ENCODE data around the gene DUOX1. TPM values are rescaled to one million over a fixed set of nuclear protein-coding genes. Genes with fewer than 3 reads are reported as not detected.
"Not testable (repeated sequence)": the region's sequence is repeated elsewhere in the genome, so short reads cannot be mapped to it uniquely, and the experiment has no call there.

Gene DUOX1
- total RNA-seq, 2 experiments from 2014 or later, result 0.17 TPM

DNA sequence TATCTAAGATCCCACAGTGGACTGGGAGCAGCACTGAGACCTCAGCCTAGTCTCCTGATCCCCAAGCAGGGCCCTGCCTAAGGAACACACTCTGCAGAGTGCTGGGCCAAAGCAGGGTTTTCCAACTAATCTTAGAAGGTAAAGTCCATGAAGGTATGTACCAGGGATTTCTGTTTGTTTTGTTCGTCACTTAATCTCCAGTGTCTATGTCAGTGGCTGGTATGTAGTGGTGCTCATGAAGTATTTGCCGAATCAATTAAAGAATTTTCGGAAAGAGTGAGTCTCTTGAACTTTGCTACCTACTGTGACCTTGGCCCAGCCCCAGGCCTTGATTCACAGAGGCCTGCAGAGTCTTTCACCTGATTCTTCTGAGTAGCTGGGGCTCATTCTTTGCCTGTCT lies 1.7 kb downstream of the DUOX1 start:
- H3K4me3 Mint-ChIP-seq, result no peak overlapping the region
- no peak overlapping the region for H3K27ac Mint-ChIP-seq
- peaks cover 45% of the 10 kb centered on the region for H3K27me3 Mint-ChIP-seq (ENCODE audit: low read depth)
- intact Hi-C loops (cut with micrococcal nuclease), result no loop called here
- H3K9me3 Mint-ChIP-seq, result no peaks in the 10 kb centered on the region
- DNase-seq, result no peak
- no peaks in the 10 kb centered on the region for H3K36me3 Mint-ChIP-seq (ENCODE audit: low read depth)
- H3K4me1 Mint-ChIP-seq (ENCODE audit: low read depth), result peaks cover 14% of the 10 kb centered on the region
- CTCF ChIA-PET, result interaction anchor here (1.8 to 4.7 kb wide), 3 partner anchors 13 to 32 kb away, joined by 4 to 29 read pairs (median 6); partner anchors contain the start of genes DUOX2 and DUOXA2

DNA sequence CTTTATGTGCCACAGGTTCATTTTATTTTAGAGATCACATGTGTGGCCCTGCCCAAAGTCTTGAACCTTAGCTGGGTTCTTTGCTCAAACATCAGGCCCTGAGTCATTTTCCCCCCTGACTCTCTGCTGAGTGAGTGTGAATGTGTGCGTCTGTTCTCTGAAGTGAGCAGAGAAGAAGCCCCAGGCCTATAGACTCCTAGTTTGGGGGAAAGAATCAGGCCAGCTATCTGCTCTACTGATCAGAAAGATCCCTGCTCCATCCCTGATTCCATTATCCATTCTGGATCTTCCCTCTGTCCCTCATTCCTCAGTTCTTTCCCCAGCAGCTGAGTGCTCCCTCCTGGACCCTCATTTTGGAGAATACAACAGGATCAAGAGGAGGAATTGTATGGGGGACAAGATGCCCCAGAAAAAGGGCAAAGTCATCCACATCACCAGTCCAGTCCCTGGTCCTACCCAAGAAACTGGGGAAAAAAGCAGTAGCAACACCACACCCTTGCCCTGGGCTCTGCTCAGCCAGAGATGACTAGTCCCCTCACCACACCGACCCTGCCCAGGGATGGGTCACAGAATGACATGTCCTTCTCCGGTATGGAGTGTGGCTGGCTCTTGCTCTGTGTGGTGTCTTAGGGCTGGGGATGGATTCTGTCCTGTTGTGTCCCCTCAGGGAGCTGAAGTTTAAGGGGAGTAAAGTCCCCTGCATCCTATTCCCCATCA lies 3.2 kb downstream of the DUOX1 start:
- Mint-ChIP-seq H3K27ac (no peak overlapping the region), H3K4me3 (no peak overlapping the region), H3K4me1 (ENCODE audit: low read depth) (peaks cover 14% of the 10 kb centered on the region), H3K36me3 (ENCODE audit: low read depth) (no peaks in the 10 kb centered on the region), H3K9me3 (no peaks in the 10 kb centered on the region), H3K27me3 (ENCODE audit: low read depth) (peaks cover 42% of the 10 kb centered on the region)
- intact Hi-C loops (cut with micrococcal nuclease), result no loop called here
- CTCF ChIA-PET, result interaction anchor here (1.1 to 4.7 kb wide), 3 partner anchors 15 to 72 kb away, joined by 3 to 29 read pairs (median 4); no protein-coding TSS in a partner anchor
- no peak for DNase-seq

DNA sequence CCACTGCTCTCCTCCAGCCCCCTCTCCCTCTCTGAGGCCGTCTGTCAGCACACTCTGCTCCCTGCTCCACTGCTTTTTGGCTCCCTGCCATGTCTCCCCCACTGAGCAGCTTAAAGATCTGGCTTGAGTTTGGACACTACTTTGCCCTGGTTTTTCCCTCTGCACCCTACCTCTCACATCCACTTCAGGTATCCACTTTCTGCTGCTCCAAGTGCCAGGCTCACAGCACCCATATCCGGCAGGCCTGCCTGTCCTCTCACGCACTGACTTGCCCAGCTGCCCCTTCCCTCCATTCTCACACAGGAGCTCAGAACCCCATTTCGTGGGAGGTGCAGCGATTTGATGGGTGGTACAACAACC lies 3.7 kb downstream of the DUOX1 start:
- Mint-ChIP-seq H3K27me3 (ENCODE audit: low read depth) (peaks cover 37% of the 10 kb centered on the region), H3K36me3 (ENCODE audit: low read depth) (no peaks in the 10 kb centered on the region), H3K4me1 (ENCODE audit: low read depth) (peaks cover 14% of the 10 kb centered on the region), H3K27ac (no peak overlapping the region), H3K4me3 (no peak overlapping the region), H3K9me3 (no peaks in the 10 kb centered on the region)
- intact Hi-C loops (cut with micrococcal nuclease), result no loop called here
- DNase-seq, result no peak
- CTCF ChIA-PET, result interaction anchor here (1.1 to 4.7 kb wide), 2 partner anchors 15 to 35 kb away, joined by 3 to 29 read pairs; no protein-coding TSS in a partner anchor

DNA sequence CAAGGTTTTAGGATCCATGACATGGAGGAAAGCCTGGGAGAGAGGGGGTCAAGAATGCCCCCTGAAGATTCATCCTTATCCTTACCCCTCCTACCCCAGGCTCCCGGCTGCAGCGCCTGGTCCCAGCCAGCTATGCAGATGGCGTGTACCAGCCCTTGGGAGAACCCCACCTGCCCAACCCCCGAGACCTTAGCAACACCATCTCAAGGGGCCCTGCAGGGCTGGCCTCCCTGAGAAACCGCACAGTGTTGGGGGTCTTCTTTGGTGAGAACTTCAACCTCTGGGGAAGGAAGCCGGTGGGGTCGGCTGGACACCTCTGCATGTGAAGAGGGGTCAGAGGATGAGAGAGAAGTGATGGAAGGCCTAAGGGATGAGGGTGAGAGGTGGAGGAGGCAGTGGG lies 4.3 kb downstream of the DUOX1 start:
- CTCF ChIA-PET, result interaction anchor here (0.6 to 1.6 kb wide), 3 partner anchors 16 to 52 kb away, joined by 3 to 5 read pairs (median 4); no protein-coding TSS in a partner anchor
- DNase-seq, result no peak
- H3K4me3 Mint-ChIP-seq, result no peak overlapping the region
- H3K4me1 Mint-ChIP-seq (ENCODE audit: low read depth), result peaks cover 12% of the 10 kb centered on the region
- no peaks in the 10 kb centered on the region for H3K9me3 Mint-ChIP-seq
- intact Hi-C loops (cut with micrococcal nuclease), result no loop called here
- H3K27ac Mint-ChIP-seq, result no peak overlapping the region
- peaks cover 32% of the 10 kb centered on the region for H3K27me3 Mint-ChIP-seq (ENCODE audit: low read depth)
- no peaks in the 10 kb centered on the region for H3K36me3 Mint-ChIP-seq (ENCODE audit: low read depth)

DNA sequence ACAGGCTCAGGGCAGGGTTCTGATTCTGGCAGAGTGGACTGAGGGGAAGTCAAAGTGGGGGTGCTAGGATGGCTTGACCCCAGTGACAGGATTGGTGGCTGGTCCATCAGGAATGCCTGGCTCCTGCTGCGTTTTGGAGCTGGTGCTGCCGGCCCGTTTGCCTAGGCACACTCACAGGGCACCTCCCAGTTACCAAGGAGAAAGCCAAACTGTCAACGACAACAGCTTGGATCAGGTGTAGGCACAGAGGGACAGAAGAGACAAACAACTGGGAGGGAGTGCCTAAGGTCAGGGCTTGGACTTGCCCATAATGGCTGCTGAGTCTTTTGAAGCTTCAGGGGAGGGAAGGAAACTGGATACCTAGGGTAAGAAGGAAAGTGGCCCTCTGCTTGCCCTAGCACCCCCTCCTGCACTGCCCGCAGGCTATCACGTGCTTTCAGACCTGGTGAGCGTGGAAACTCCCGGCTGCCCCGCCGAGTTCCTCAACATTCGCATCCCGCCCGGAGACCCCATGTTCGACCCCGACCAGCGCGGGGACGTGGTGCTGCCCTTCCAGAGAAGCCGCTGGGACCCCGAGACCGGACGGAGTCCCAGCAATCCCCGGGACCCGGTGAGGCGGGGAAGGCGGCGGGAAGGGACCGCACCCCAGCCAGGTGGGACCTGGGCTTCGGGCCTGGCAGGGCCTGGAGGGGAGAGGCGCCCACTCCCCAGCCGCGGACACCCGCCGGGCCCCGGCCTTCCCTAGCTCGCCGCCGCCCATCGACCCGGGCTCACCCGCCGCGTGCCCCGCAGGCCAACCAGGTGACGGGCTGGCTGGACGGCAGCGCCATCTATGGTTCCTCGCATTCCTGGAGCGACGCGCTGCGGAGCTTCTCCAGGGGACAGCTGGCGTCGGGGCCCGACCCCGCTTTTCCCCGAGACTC lies 5.1 kb downstream of the DUOX1 start:
- intact Hi-C loops (cut with micrococcal nuclease), result no loop called here
- CTCF ChIA-PET, result interaction anchor here (0.5 to 1.6 kb wide), 5 partner anchors 17 to 185 kb away, joined by 3 to 9 read pairs (median 3); no protein-coding TSS in a partner anchor
- Mint-ChIP-seq H3K27ac (no peak overlapping the region), H3K9me3 (no peaks in the 10 kb centered on the region), H3K4me3 (peak overlapping the region; percentile 42), H3K36me3 (ENCODE audit: low read depth) (no peaks in the 10 kb centered on the region), H3K27me3 (ENCODE audit: low read depth) (peaks cover 32% of the 10 kb centered on the region), H3K4me1 (ENCODE audit: low read depth) (peaks cover 12% of the 10 kb centered on the region)
- DNase-seq, result peak; percentile 52

DNA sequence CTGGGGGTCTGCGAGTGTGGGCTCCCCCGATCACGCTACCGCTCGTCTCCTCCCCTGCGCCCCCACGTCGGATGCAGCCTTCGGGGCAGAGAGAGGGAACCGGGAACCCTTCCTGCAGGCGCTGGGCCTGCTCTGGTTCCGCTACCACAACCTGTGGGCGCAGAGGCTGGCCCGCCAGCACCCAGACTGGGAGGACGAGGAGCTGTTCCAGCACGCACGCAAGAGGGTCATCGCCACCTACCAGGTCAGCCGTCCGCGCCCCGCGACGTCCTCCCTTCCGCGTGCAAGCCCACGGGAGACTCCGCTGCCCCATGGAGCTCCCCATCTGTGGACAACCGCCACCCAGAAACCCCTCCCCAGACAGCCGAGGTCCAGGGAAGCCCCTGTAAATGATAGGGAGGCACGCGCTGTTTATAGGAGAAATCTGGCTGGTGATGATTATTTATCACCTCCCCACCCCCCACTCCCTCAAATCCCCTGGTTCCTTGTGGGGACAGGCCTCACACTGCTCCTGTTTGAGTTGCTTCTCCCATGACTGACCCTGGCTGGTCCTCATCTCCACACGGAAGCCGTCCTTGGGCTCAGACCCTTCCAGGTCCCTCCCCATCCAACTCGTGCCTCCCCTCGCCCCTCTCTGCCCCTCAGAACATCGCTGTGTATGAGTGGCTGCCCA lies 6.0 kb downstream of the DUOX1 start:
- CTCF ChIA-PET, result interaction anchor here (0.5 to 1.6 kb wide), 3 partner anchors 18 to 131 kb away, joined by 3 to 5 read pairs (median 3); no protein-coding TSS in a partner anchor
- H3K36me3 Mint-ChIP-seq (ENCODE audit: low read depth); H3K9me3 Mint-ChIP-seq; H3K27ac Mint-ChIP-seq; DNase-seq; intact Hi-C loops (cut with micrococcal nuclease): not testable (repeated sequence)
- Mint-ChIP-seq H3K4me1 (ENCODE audit: low read depth) (peaks cover 10% of the 10 kb centered on the region), H3K27me3 (ENCODE audit: low read depth) (peaks cover 24% of the 10 kb centered on the region), H3K4me3 (peak overlapping the region; percentile 42)

DNA sequence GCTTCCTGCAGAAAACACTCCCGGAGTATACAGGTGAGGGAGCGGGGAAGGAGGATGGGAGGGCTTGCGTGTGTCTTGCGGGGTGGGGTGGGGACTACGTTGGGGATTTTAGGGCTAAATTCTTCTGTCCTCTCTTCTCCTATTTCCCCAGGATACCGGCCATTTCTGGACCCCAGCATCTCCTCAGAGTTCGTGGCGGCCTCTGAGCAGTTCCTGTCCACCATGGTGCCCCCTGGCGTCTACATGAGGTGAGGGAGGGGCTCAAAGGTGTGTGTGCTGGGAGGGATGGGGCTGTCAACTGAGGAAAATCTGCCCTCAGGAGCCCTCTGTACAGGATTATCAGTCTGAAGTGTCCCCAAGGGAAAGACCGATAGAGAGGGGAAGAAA lies 6.6 kb downstream of the DUOX1 start:
- peaks cover 24% of the 10 kb centered on the region for H3K27me3 Mint-ChIP-seq (ENCODE audit: low read depth)
- H3K36me3 Mint-ChIP-seq (ENCODE audit: low read depth), result no peaks in the 10 kb centered on the region
- peaks cover 10% of the 10 kb centered on the region for H3K4me1 Mint-ChIP-seq (ENCODE audit: low read depth)
- H3K27ac Mint-ChIP-seq, result no peak overlapping the region
- H3K4me3 Mint-ChIP-seq, result peak overlapping the region; percentile 42
- peak; percentile 30 for DNase-seq
- intact Hi-C loops (cut with micrococcal nuclease), result no loop called here
- CTCF ChIA-PET, result no interaction called here
- H3K9me3 Mint-ChIP-seq, result no peaks in the 10 kb centered on the region

DNA sequence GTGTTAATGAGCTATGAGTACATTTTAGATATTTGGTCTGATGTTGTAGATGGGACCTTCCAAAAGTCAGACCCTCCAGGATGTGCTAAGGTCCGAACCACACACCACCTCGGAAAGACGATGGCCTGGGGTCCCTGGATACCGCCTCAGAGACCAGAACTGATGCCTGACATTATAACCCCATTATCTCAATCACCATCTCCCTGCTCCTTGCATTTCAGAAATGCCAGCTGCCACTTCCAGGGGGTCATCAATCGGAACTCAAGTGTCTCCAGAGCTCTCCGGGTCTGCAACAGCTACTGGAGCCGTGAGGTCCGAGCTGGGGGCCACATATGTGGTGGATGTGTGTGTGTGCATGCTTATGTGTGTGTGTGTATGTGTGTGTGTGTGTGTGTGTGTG lies 7.9 kb downstream of the DUOX1 start:
- no peak overlapping the region for H3K4me3 Mint-ChIP-seq
- no peak for DNase-seq
- intact Hi-C loops (cut with micrococcal nuclease), result no loop called here
- CTCF ChIA-PET, result interaction anchor here (1.9 kb wide), 1 partner anchor 20 kb away, joined by 6 read pairs; no protein-coding TSS in a partner anchor
- H3K4me1 Mint-ChIP-seq (ENCODE audit: low read depth), result peaks cover 10% of the 10 kb centered on the region
- no peak overlapping the region for H3K27ac Mint-ChIP-seq
- H3K27me3 Mint-ChIP-seq (ENCODE audit: low read depth), result peaks cover 24% of the 10 kb centered on the region
- no peaks in the 10 kb centered on the region for H3K36me3 Mint-ChIP-seq (ENCODE audit: low read depth)
- H3K9me3 Mint-ChIP-seq, result no peaks in the 10 kb centered on the region

DNA sequence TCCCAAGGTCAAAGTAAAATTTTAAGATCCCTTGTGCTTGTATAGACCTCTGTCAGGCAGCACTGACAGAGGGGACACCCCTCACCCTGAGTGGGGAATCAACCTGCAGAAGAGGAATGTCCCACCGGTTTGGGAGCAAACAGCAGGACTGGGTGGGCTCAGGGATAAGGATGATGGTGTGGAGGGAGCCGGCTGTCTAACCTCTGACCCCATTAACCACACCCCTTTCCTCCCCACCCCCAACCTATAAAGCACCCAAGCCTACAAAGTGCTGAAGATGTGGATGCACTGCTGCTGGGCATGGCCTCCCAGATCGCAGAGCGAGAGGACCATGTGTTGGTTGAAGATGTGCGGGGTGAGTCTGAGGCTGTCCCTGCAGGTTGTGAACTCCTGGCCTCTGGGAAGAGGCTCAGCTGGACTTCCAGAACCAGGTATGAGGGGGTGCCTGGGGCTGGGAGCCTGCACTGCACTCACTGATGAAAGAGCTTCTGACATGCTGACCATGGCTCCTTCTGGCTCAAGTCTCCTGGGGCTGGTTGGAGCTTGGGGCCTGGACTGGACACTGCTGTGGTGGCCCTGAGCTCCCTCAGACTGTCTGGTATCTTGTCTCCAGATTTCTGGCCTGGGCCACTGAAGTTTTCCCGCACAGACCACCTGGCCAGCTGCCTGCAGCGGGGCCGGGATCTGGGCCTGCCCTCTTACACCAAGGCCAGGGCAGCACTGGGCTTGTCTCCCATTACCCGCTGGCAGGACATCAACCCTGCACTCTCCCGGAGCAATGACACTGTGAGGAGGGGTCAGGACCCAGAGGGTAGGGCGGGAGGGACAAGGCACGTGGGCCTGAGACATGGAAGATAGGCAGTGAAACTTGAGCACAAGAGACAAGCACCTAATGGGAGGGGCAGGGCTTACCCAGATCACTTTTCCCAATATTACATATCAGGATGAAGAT lies 9.3 kb downstream of the DUOX1 start:
- H3K9me3 Mint-ChIP-seq, result no peaks in the 10 kb centered on the region
- H3K27me3 Mint-ChIP-seq (ENCODE audit: low read depth), result peaks cover 18% of the 10 kb centered on the region
- CTCF ChIA-PET, result interaction anchor here (1.5 kb wide), 1 partner anchor 10 kb away, joined by 3 read pairs; no protein-coding TSS in a partner anchor
- H3K27ac Mint-ChIP-seq, result no peak overlapping the region
- no peak for DNase-seq
- H3K36me3 Mint-ChIP-seq (ENCODE audit: low read depth), result no peaks in the 10 kb centered on the region
- intact Hi-C loops (cut with micrococcal nuclease), result no loop called here
- H3K4me1 Mint-ChIP-seq (ENCODE audit: low read depth), result peaks cover 10% of the 10 kb centered on the region
- no peak overlapping the region for H3K4me3 Mint-ChIP-seq

DNA sequence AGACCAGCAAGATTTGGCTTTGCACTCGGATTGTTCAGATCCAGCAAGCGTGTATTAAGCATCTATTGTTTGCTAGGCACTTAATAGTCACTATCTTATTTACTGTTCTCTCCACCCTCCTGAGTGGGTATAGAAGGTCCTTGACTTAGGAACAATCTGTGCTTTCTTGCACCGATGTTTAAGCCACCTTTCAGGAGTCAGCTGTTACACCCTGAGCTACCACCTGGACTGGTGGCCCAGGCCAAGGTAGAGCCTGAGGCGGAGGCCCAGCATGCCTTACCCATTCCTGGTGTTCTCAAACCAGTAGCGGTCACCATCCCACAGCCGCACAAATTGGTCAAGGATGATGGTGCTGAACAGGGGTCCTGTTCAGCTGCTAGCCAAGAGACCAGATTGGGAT lies 10.0 kb downstream of the DUOX1 start:
- intact Hi-C loops (cut with micrococcal nuclease), result no loop called here
- Mint-ChIP-seq H3K9me3 (no peaks in the 10 kb centered on the region), H3K4me3 (no peak overlapping the region), H3K4me1 (ENCODE audit: low read depth) (peaks cover 8% of the 10 kb centered on the region), H3K27ac (no peak overlapping the region), H3K36me3 (ENCODE audit: low read depth) (no peaks in the 10 kb centered on the region), H3K27me3 (ENCODE audit: low read depth) (peaks cover 12% of the 10 kb centered on the region)
- CTCF ChIA-PET, result interaction anchor here (1.5 kb wide), 1 partner anchor 9 kb away, joined by 3 read pairs; no protein-coding TSS in a partner anchor
- DNase-seq, result no peak

DNA sequence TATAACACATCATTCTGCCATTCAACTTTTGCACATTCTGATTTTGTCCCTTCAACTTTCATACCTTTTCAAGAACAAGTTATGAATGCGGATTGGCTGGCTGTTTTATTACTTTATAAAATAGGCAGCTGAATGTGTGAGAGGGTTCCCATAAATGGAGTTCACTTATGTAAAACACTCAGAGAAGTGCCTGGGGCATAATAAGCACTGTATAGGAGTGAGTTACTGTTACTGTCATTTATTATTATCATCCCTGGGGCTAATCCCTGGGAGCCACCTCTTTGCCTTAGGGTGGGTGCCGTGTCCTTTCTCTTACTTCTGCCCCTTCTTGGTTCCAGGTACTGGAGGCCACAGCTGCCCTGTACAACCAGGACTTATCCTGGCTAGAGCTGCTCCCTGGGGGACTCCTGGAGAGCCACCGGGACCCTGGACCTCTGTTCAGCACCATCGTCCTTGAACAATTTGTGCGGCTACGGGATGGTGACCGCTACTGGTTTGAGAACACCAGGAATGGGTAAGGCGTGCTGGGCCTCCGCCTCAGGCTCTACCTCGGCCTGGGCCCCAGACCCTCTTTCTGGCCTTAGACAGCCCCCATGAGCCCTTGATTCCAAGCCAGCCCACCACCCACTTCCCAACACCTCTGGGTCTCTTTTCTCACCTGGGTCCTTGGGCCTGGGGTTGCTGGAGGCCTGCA lies 10.9 kb downstream of the DUOX1 start:
- Mint-ChIP-seq H3K27ac (no peak overlapping the region), H3K4me3 (no peak overlapping the region), H3K9me3 (no peaks in the 10 kb centered on the region), H3K36me3 (ENCODE audit: low read depth) (no peaks in the 10 kb centered on the region), H3K4me1 (ENCODE audit: low read depth) (peaks cover 6% of the 10 kb centered on the region), H3K27me3 (ENCODE audit: low read depth) (peaks cover 9% of the 10 kb centered on the region)
- intact Hi-C loops (cut with micrococcal nuclease), result no loop called here
- CTCF ChIA-PET, result interaction anchor here (1.1 to 1.5 kb wide), 2 partner anchors 8 to 22 kb away, joined by 3 read pairs; no protein-coding TSS in a partner anchor
- DNase-seq, result no peak
